ENCODE results near the gene PCMT1. TPM values are rescaled to one million over a fixed set of nuclear protein-coding genes. Genes with fewer than 3 reads are reported as not detected.

PCMT1 gene
- total RNA-seq, 1 donor from 2014 or later: 44.9 TPM

DNA sequence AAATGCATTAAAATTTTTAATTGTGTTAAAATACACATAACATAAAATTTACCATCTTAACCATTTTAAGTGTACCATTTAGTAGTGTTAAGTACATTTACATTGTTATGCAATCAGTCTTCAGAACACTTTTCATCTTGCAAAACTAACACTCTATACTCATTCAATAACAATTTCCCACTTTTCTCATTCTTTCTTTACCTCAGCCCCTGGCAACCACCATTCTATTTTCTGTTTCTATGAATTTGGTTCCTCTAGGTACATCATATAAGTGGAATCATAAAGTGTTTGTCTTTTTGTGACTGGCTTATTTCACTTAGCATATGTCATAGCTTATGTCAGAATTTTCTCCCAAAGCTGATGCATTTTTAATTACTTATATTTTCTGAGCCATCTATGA is 32.2 kb downstream of the PCMT1 start:
- ATAC-seq (ENCODE audit: low read depth) (no peak), DNase-seq (no peak)
- TF ChIP-seq CTCF (IDR thresholded peaks at IDR 0.05): no peak
- Mint-ChIP-seq H3K4me3 (no peak overlapping the region), H3K9me3 (no peaks in the 10 kb centered on the region), H3K4me1 (no peaks in the 10 kb centered on the region), H3K27ac (no peak overlapping the region), H3K27me3 (no peaks in the 10 kb centered on the region), H3K36me3 (ENCODE audit: low read depth) (peaks cover 41% of the 10 kb centered on the region)
- intact Hi-C loops (cut with micrococcal nuclease): no loop called here
- ChIA-PET POLR2A (no interaction called here), CTCF (no interaction called here)

DNA sequence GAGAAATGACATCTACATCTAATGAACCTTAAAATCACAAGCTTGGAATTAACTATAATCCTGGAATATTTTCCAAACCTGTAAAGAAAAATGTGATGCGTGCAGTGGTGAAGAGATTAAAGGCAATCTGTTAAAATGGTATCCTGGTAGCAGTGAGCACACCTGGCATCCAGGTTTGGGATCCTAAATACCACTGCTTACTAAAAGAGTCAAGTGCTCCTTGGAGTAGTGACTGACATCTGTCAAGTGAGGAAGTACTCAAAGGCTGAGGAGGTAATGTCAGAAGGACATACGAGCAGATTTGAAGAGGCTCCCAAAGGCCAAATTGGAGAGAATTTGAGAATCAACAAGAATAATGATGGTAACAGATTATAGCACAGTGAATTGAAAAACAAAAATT is 32.8 kb downstream of the PCMT1 start:
- H3K9me3 Mint-ChIP-seq: no peaks in the 10 kb centered on the region
- H3K36me3 Mint-ChIP-seq (ENCODE audit: low read depth): peaks cover 35% of the 10 kb centered on the region
- no peak overlapping the region for H3K27ac Mint-ChIP-seq
- POLR2A ChIA-PET: no interaction called here
- TF ChIP-seq CTCF (IDR thresholded peaks at IDR 0.05): no peak
- intact Hi-C loops (cut with micrococcal nuclease): no loop called here
- H3K27me3 Mint-ChIP-seq: no peaks in the 10 kb centered on the region
- no peak overlapping the region for H3K4me3 Mint-ChIP-seq
- no peaks in the 10 kb centered on the region for H3K4me1 Mint-ChIP-seq
- DNase-seq (no peak), ATAC-seq (ENCODE audit: low read depth) (no peak)
- CTCF ChIA-PET: no interaction called here

- H3K4me3 Mint-ChIP-seq: no peak overlapping the region
- ChIA-PET CTCF (interaction anchor here (0.6 kb wide), 1 partner anchor 345 kb away, joined by 3 read pairs; no protein-coding TSS in a partner anchor), POLR2A (no interaction called here)
- H3K4me1 Mint-ChIP-seq: no peaks in the 10 kb centered on the region
- H3K36me3 Mint-ChIP-seq (ENCODE audit: low read depth): peaks cover 32% of the 10 kb centered on the region
- no peak for TF ChIP-seq CTCF (IDR thresholded peaks at IDR 0.05)
- intact Hi-C loops (cut with micrococcal nuclease): no loop called here
- ATAC-seq (ENCODE audit: low read depth): no peak
- H3K27me3 Mint-ChIP-seq: no peaks in the 10 kb centered on the region
- no peak for DNase-seq
- H3K9me3 Mint-ChIP-seq: no peaks in the 10 kb centered on the region
- no peak overlapping the region for H3K27ac Mint-ChIP-seq
Measured at GRCh38 chr6:149783551-149783950, 34.0 kb downstream of the PCMT1 start.

DNA sequence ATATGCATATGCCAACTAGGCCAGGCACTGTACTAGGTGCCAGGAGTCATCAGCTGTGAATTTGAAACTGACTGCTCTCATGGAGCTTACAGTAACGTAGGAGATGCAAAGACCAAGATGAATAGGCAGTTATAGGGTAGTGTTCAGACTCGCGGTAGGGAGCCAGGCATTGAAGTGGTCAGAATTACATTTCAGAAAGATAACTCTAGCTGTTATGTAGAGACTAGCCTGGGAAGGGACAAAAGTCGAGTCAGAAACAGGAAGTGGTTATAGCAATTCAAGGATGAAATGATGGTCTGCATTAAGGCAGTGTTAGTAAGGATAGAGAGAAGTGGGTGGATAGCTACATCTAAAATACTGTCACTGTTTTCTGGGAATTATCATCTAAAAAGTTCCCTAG is 56.6 kb downstream of the PCMT1 start:
- H3K27ac Mint-ChIP-seq: no peak overlapping the region
- H3K36me3 Mint-ChIP-seq (ENCODE audit: low read depth): peaks cover 45% of the 10 kb centered on the region
- peaks cover 4% of the 10 kb centered on the region for H3K4me1 Mint-ChIP-seq
- DNase-seq: no peak
- no peaks in the 10 kb centered on the region for H3K27me3 Mint-ChIP-seq
- no peak overlapping the region for H3K4me3 Mint-ChIP-seq
- H3K9me3 Mint-ChIP-seq: no peaks in the 10 kb centered on the region
- ChIA-PET CTCF (no interaction called here), POLR2A (interaction anchor here (1.4 kb wide), 1 partner anchor 56 kb away, joined by 3 read pairs; the partner anchor contains the start of gene PCMT1)
- intact Hi-C loops (cut with micrococcal nuclease): no loop called here
- no peak for ATAC-seq (ENCODE audit: low read depth)
- no peak for TF ChIP-seq CTCF (IDR thresholded peaks at IDR 0.05)

DNA sequence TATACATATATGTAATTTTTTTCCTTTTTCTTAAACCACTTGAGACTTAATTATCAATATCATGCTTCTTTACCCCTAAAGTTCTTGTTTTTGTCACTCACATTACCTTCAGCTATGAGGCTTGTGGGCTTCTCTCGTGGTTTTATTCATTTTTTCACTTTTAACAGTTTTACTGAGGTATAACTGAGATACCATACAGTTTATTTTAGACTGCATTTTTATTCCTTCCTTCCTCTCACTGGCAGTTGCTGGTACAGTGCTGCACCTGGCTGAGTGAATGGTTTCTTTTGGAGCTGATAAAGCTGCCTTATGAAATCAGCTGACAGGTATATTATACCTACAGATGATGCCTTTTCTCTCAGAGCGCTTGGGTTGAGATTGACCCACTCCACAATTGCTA is 60.3 kb downstream of the PCMT1 start:
- POLR2A ChIA-PET: no interaction called here
- TF ChIP-seq CTCF (IDR thresholded peaks at IDR 0.05): no peak
- Mint-ChIP-seq H3K4me1 (peaks cover 5% of the 10 kb centered on the region), H3K36me3 (ENCODE audit: low read depth) (peaks cover 41% of the 10 kb centered on the region), H3K9me3 (no peaks in the 10 kb centered on the region), H3K4me3 (no peak overlapping the region), H3K27ac (no peak overlapping the region), H3K27me3 (no peaks in the 10 kb centered on the region)
- intact Hi-C loops (cut with micrococcal nuclease): no loop called here
- DNase-seq (no peak), ATAC-seq (ENCODE audit: low read depth) (no peak)
- CTCF ChIA-PET: no interaction called here

All from activated B cell treated with CpG ODN at 0.5 μM for 24 hours (primary cell).